K562 (cell line): ENCODE data around the gene SLAIN2. TPM values are rescaled to one million over a fixed set of nuclear protein-coding genes. Genes with fewer than 3 reads are reported as not detected.
A peak's percentile ranks its signal among the peaks of the same experiment; 100 is the strongest.

ENCODE experiments used
- CEBPZ ChIP-seq: fragments of 150-350 bp; IDR thresholded peaks from 2 replicates; pipeline ENCODE4 v1.6.1; 2014; ENCODE audit warnings: low read depth, mild to moderate bottlenecking, low read length, borderline replicate concordance
- CREB1 ChIP-seq, 2 experiments: sonication (generic) in 1 of 2; formaldehyde crosslinking in 1 of 2; IDR thresholded peaks; 2 replicates each; pipeline versions ENCODE4 v1.6.1 to v1.8.0; 2012 to 2022; ENCODE audit warnings: inconsistent platforms in 1 of 2, mild to moderate bottlenecking in 1 of 2, missing genetic modification reagents in 1 of 2, moderate library complexity in 1 of 2
- KAT7 ChIP-seq: sonication (generic); formaldehyde crosslinking; IDR thresholded peaks from 2 replicates; pipeline ENCODE4 v1.8.0; 2022; ENCODE audit warnings: missing genetic modification reagents, mild to moderate bottlenecking, borderline replicate concordance
- NUFIP1 ChIP-seq: fragments of 450-650 bp; IDR thresholded peaks from 2 replicates; pipeline ENCODE4 v1.6.1; 2018; ENCODE audit not compliant: partially characterized antibody
- PHB2 ChIP-seq: fragments of 450-650 bp; IDR thresholded peaks from 2 replicates; pipeline ENCODE4 v1.6.1; 2017; ENCODE audit warnings: low read depth
- PHF8 ChIP-seq: fragments of 200-600 bp; sonication (generic); IDR thresholded peaks from 2 replicates; pipeline ENCODE4 v1.6.1; 2012; ENCODE audit warnings: mixed run types, mild to moderate bottlenecking, inconsistent platforms, low read length, moderate library complexity, borderline replicate concordance
- PTBP1 ChIP-seq: fragments of 200-400 bp; formaldehyde crosslinking; IDR thresholded peaks from 2 replicates; pipeline ENCODE4 v1.6.1; 2017; ENCODE audit warnings: low read depth, low read length
- SMAD1 ChIP-seq: fragments of 150-350 bp; IDR thresholded peaks from 2 replicates; pipeline ENCODE4 v1.6.1; 2014; ENCODE audit warnings: low read length, low read depth; ENCODE audit not compliant: partially characterized antibody
- U2AF1 ChIP-seq: fragments of 200-400 bp; formaldehyde crosslinking; optimal IDR thresholded peaks from 2 replicates; pipeline ENCODE3; 2017; ENCODE audit warnings: mild to moderate bottlenecking, low read depth, low read length, moderate library complexity
- YY1 ChIP-seq, 3 experiments: IDR thresholded peaks; 2 replicates each; pipeline ENCODE4 v1.6.1; 2011; ENCODE audit warnings: low read length in 2 of 3, mild to moderate bottlenecking in 2 of 3, moderate library complexity in 2 of 3, borderline replicate concordance in 1 of 3, control low read depth in 1 of 3, low read depth in 1 of 3; ENCODE audit not compliant: insufficient read depth in 3 of 3, insufficient replicate concordance in 2 of 3, control insufficient read depth in 1 of 3, insufficient read length in 1 of 3; ENCODE audit errors: extremely low read depth in 1 of 3
- ZZZ3 ChIP-seq: fragments of 450-650 bp; IDR thresholded peaks from 2 replicates; pipeline ENCODE4 v1.6.1; 2016; ENCODE audit warnings: antibody characterized with exemption, mild to moderate bottlenecking, moderate library complexity
- polyA plus RNA-seq, 8 experiments: library from polyadenylated mRNA; depleted of rRNA in 4 of 8; stranded (reverse) in 5 of 8; unstranded in 3 of 8; fragments of >200 nt; fragmentation: Nextera tagmentation in 2 of 8; fragmentation: Illumina TruSeq in 1 of 8; extraction: Ambion mirVana in 2 of 8; extraction: Trizol in 1 of 8; gene quantifications; 2 replicates each; pipeline versions ENCODE4 v1.2.1 to v1.2.3, GENCODE V29; 2011 to 2014; ENCODE audit warnings: inconsistent platforms in 1 of 8, missing spikeins in 1 of 8
- total RNA-seq, 7 experiments: library from RNA; depleted of rRNA in 6 of 7; stranded (reverse); fragments of >200 nt in 6 of 7; fragmentation: Illumina TruSeq in 2 of 7; extraction: Trizol in 2 of 7; gene quantifications; 2 replicates each; pipeline versions ENCODE4 v1.2.1 to v1.2.3, GENCODE V29; 2011 to 2021; ENCODE audit warnings: low replicate concordance in 1 of 7
- TF ChIP-seq, protein P1 (sequence below): sonication (generic); formaldehyde crosslinking; IDR thresholded peaks from 2 replicates; pipeline ENCODE4 v1.8.1; 2023; ENCODE audit warnings: mild to moderate bottlenecking, missing genetic modification reagents

Gene SLAIN2
- total and polyA plus RNA-seq, 9 of the 15 experiments (the other 6 are each of a cell fraction or from before 2014, with no cell fraction given), result 3.5 to 116 (median 35.0) TPM

DNA sequence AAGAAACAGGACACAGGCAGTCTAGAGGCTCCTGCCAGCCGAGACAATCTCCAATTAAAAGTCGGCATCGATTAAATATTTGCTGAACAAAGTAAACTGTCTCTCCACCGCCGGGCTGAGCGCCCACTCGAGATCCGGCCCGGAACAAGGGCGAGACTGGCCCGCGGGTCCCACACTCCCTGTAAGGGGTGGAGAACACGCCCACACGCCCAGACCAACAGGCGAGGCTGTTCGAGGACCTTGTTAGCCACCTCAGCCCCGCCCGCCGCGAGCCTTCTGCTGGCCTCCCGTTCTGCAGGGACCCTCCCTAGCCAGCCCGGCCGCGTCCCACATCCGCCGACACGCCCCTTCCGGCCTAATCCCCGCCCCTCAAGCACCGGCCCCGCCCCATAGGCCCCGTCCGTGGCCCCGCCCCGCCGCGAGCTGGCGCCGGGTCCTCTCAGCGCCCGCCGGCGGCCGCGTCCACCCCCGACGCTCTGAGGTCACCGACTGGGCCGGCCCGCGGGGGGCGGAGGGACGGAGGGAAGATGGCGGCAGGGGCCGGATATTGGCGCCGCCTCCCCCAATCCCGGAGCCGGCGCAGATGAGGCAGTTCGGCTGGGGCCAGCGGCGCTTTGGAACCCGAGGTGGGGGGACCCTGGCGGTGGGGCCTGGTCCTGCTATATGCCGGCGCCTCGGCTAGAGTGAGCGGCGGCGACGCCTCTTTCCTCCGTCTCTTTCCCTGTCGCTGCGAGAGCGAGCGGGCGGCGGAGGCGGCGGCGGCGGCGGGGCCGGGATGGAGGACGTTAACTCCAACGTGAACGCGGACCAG is at the start of gene SLAIN2 (continued):
- TF ChIP-seq CEBPZ (no peak), SMAD1 (peak; percentile 35), CREB1 (IDR thresholded peaks at IDR 0.05) (peak; percentile 79), CREB1 (CRISPR knock-in tag; IDR thresholded peaks at IDR 0.05) (peak; percentile 58), U2AF1 (peak; percentile 29), PHB2 (no peak), NUFIP1 (no peak), KAT7 (CRISPR knock-in tag) (peak; percentile 15; the same call in 1 of the 2 replicates), PHF8 (peak; percentile 72), ZZZ3 (no peak), PTBP1 (no peak), YY1 (IDR thresholded peaks at IDR 0.05; ENCODE audit: borderline replicate concordance in 1 of 3, control insufficient read depth in 1 of 3, extremely low read depth in 1 of 3, insufficient read depth in 3 of 3, insufficient read length in 1 of 3, insufficient replicate concordance in 2 of 3, low read depth in 1 of 3, low read length in 2 of 3) (peak; percentile 52 to 94 (median 93))
- TF ChIP-seq, protein P1, sequence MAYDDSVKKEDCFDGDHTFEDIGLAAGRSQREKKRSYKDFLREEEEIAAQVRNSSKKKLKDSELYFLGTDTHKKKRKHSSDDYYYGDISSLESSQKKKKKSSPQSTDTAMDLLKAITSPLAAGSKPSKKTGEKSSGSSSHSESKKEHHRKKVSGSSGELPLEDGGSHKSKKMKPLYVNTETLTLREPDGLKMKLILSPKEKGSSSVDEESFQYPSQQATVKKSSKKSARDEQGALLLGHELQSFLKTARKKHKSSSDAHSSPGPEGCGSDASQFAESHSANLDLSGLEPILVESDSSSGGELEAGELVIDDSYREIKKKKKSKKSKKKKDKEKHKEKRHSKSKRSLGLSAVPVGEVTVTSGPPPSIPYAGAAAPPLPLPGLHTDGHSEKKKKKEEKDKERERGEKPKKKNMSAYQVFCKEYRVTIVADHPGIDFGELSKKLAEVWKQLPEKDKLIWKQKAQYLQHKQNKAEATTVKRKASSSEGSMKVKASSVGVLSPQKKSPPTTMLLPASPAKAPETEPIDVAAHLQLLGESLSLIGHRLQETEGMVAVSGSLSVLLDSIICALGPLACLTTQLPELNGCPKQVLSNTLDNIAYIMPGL (CRISPR knock-in tag), result peak; percentile 32; the same call in 1 of the 2 replicates
